HG02970 (cell line): ENCODE data around the gene SPSB3.
A peak's percentile ranks its signal among the peaks of the same experiment; 100 is the strongest.

ENCODE experiments used
- ATAC-seq: cut with Tn5 transposase; IDR thresholded peaks from one replicate; pipeline ENCODE4 v1.9.1; 2021; ENCODE audit warnings: mild to moderate bottlenecking, moderate library complexity, moderate number of reproducible peaks; ENCODE audit not compliant: unreplicated experiment, low FRiP score

SPSB3 gene

GRCh38 chr16:1790261-1790610 is 7.9 kb upstream of the SPSB3 start:
- ATAC-seq, result no peak

- ATAC-seq, result no peak
These were observed 7.3 kb upstream of the SPSB3 start for GRCh38 chr16:1789643-1790045.

GRCh38 chr16:1788708-1789100 is 6.3 kb upstream of the SPSB3 start:
- no peak for ATAC-seq

- ATAC-seq, result no peak
These were observed 5.8 kb upstream of the SPSB3 start for GRCh38 chr16:1788095-1788707.

GRCh38 chr16:1787322-1788094 is 5.1 kb upstream of the SPSB3 start:
- no peak for ATAC-seq

- ATAC-seq, result no peak
These were observed 4.6 kb upstream of the SPSB3 start for GRCh38 chr16:1787056-1787321.

- no peak for ATAC-seq
These were observed 4.1 kb upstream of the SPSB3 start for GRCh38 chr16:1786242-1787055.

GRCh38 chr16:1785846-1786170 is 3.4 kb upstream of the SPSB3 start:
- no peak for ATAC-seq

- no peak for ATAC-seq
These were observed 2.8 kb upstream of the SPSB3 start for GRCh38 chr16:1784977-1785845.

- peak; percentile 1 for ATAC-seq
These were observed 488 bp downstream of the SPSB3 start for GRCh38 chr16:1781758-1782407.

GRCh38 chr16:1781254-1781653 is 1.1 kb downstream of the SPSB3 start:
- no peak for ATAC-seq

- ATAC-seq, result no peak
These were observed 1.7 kb downstream of the SPSB3 start for GRCh38 chr16:1780677-1781072.

GRCh38 chr16:1779741-1780676 is 2.4 kb downstream of the SPSB3 start:
- no peak for ATAC-seq

- ATAC-seq, result no peak
These were observed 3.1 kb downstream of the SPSB3 start for GRCh38 chr16:1779234-1779701.

- ATAC-seq, result no peak
These were observed 3.9 kb downstream of the SPSB3 start for GRCh38 chr16:1778200-1779179.

GRCh38 chr16:1777375-1778199 is 4.8 kb downstream of the SPSB3 start:
- no peak for ATAC-seq

- ATAC-seq, result no peak
These were observed 5.4 kb downstream of the SPSB3 start for GRCh38 chr16:1776991-1777374.

- no peak for ATAC-seq
These were observed 5.8 kb downstream of the SPSB3 start for GRCh38 chr16:1776672-1776955.
